SK-N-SH (cell line): Measurements from ENCODE around the gene SEC11A. TPM values are rescaled to one million over a fixed set of nuclear protein-coding genes. Genes with fewer than 3 reads are reported as not detected.

Source experiments
- CTCF ChIA-PET: fragments of 300-600, 350-600 bp; formaldehyde crosslinking; extraction: SDS; loops from one replicate; lab custom pipeline; 2021; lab: Yijun Ruan, JAX
- POLR2A ChIA-PET: fragments of 350-600 bp; sonication (Branson Sonifier 250); formaldehyde crosslinking; extraction: SDS; loops from one replicate; lab custom pipeline; 2020; ENCODE audit warnings: antibody characterized with exemption, inconsistent platforms; lab: Yijun Ruan, JAX
- DNase-seq: peaks from one replicate; pipeline ENCODE4 v3.0.0; 2012
- H2AFZ ChIP-seq: fragments of 200-600 bp; sonication (generic); 2 replicates; pipeline ENCODE4 v1.8.1; 2016; ENCODE audit warnings: antibody characterized with exemption, mild to moderate bottlenecking, low read depth
- H3F3A ChIP-seq: fragments of 200-600 bp; sonication (generic); replicated peaks from 2 replicates; pipeline ENCODE3; 2016; ENCODE audit warnings: antibody characterized with exemption, mild to moderate bottlenecking; ENCODE audit not compliant: insufficient read depth
- H3K27ac ChIP-seq, 2 experiments: fragments of 200-500 bp in 1 of 2; fragments of 200-600 bp in 1 of 2; sonication (Bioruptor generic) in 1 of 2; sonication (generic), shearing (Covaris generic) in 1 of 2; 2 replicates each; pipeline versions ENCODE4 v1.5.1 to v1.6.1; 2014 to 2016; ENCODE audit warnings: low read depth in 2 of 2, inconsistent platforms in 1 of 2, low read length in 1 of 2, mild to moderate bottlenecking in 1 of 2, mixed read lengths in 1 of 2
- H3K27me3 ChIP-seq: fragments of 200-600 bp; sonication (generic), shearing (Covaris generic); 2 replicates; pipeline ENCODE4 v1.6.1; 2016; ENCODE audit warnings: mixed run types; ENCODE audit not compliant: insufficient read depth
- H3K36me3 ChIP-seq, 2 experiments: fragments of 200-500 bp in 1 of 2; fragments of 200-600 bp in 1 of 2; sonication (Bioruptor generic) in 1 of 2; sonication (generic) in 1 of 2; replicated peaks in 1 of 2; 2 replicates each; pipeline versions ENCODE3 to v1.5.1; 2014 to 2016; ENCODE audit warnings: low read length in 1 of 2, mild to moderate bottlenecking in 1 of 2; ENCODE audit not compliant: insufficient read depth in 2 of 2, control insufficient read depth in 1 of 2
- H3K4me1 ChIP-seq, 2 experiments: fragments of 200-500 bp in 1 of 2; fragments of 200-600 bp in 1 of 2; sonication (Bioruptor generic) in 1 of 2; sonication (generic), shearing (Covaris generic) in 1 of 2; 2 replicates each; pipeline versions ENCODE4 v1.5.1 to v1.6.1; 2014 to 2016; ENCODE audit warnings: low read depth in 1 of 2, low read length in 1 of 2, mixed run types in 1 of 2; ENCODE audit not compliant: insufficient read depth in 2 of 2, control insufficient read depth in 1 of 2
- H3K4me2 ChIP-seq: fragments of 200-600 bp; sonication (generic), shearing (Covaris generic); 2 replicates; pipeline ENCODE4 v1.6.1; 2017; ENCODE audit warnings: mixed run types
- H3K4me3 ChIP-seq, 2 experiments: fragments of 200-500 bp in 1 of 2; fragments of 200-600 bp in 1 of 2; sonication (Bioruptor generic) in 1 of 2; sonication (generic), shearing (Covaris generic) in 1 of 2; 2 replicates each; pipeline versions ENCODE4 v1.5.1 to v1.8.1; 2014 to 2016; ENCODE audit warnings: low read depth in 2 of 2, inconsistent platforms in 1 of 2, low read length in 1 of 2, mild to moderate bottlenecking in 1 of 2, mixed read lengths in 1 of 2, moderate library complexity in 1 of 2
- H3K79me2 ChIP-seq: fragments of 200-600 bp; sonication (generic); 2 replicates; pipeline ENCODE4 v1.8.1; 2017; ENCODE audit warnings: mild to moderate bottlenecking; ENCODE audit not compliant: insufficient read depth
- H3K9ac ChIP-seq: fragments of 200-600 bp; sonication (generic); 2 replicates; pipeline ENCODE4 v1.6.1; 2017; ENCODE audit warnings: mixed run types
- H3K9me2 ChIP-seq: fragments of 200-600 bp; sonication (generic); 2 replicates; pipeline ENCODE4 v1.6.1; 2017; ENCODE audit warnings: mixed run types
- H3K9me3 ChIP-seq: fragments of 200-600 bp; sonication (generic); 2 replicates; pipeline ENCODE4 v1.6.1; 2017; ENCODE audit warnings: mixed run types, mild to moderate bottlenecking, moderate library complexity
- H4K20me1 ChIP-seq: fragments of 200-600 bp; sonication (generic); 2 replicates; pipeline ENCODE4 v1.6.1; 2017; ENCODE audit warnings: mild to moderate bottlenecking, mixed run types; ENCODE audit not compliant: insufficient read depth
- EZH2phosphoT487 ChIP-seq: fragments of 200-600 bp; sonication (generic); IDR thresholded peaks from 2 replicates; pipeline ENCODE4 v1.6.1; 2017; ENCODE audit warnings: low read depth, mixed run types, mild to moderate bottlenecking, antibody characterized with exemption, moderate library complexity, borderline replicate concordance
- FOSL2 ChIP-seq: IDR thresholded peaks from 2 replicates; pipeline ENCODE4 v1.4.0; 2012; ENCODE audit warnings: low read depth, mild to moderate bottlenecking, moderate library complexity, borderline replicate concordance
- NFIC ChIP-seq: IDR thresholded peaks from 2 replicates; pipeline ENCODE4 v1.4.0; 2012; ENCODE audit warnings: borderline replicate concordance
- SIN3A ChIP-seq: IDR thresholded peaks from 2 replicates; pipeline ENCODE4 v1.6.1; 2012; ENCODE audit warnings: low read depth, mild to moderate bottlenecking, low read length, moderate library complexity, borderline replicate concordance
- TCF12 ChIP-seq: IDR thresholded peaks from 2 replicates; pipeline ENCODE4 v1.4.0; 2012
- WGBS: methylation state at CpG from one replicate; pipeline ENCODE4 v1.1.6; 2017; ENCODE audit warnings: low lambda C conversion rate; 5-methylcytosine and 5-hydroxymethylcytosine counted together
- polyA plus RNA-seq, 3 experiments: library from polyadenylated mRNA; depleted of rRNA; stranded (reverse); fragments of >200 nt; gene quantifications; 2 replicates each; pipeline ENCODE4 v1.2.3, GENCODE V29; 2012

SEC11A gene
- polyA plus RNA-seq, 1 of the 3 experiments (the other 2 are of a cell fraction), result 107 TPM

DNA sequence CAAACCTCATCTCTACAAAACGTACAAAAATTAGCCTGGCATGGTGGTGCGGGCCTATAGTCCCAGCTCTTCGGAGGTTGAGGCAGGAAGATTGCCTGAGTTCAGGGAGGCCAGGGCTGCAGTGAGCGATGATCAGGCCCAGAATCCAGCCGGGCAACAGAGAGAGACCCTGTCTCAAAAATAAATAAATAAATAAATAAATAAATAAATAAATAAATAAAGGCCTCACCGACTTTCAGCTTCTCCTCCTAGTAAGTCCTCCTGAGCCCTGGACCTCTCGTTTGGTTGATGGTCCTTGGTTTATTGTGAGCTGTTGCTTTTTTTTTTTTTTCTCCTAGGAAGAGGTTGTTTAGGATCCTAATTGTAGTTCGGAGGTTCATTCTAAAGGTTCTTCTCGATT is 86.9 kb downstream of the SEC11A start:
- Histone ChIP-seq H3K4me2 (no peak overlapping the region), H4K20me1 (peaks cover 2% of the 10 kb centered on the region; the same call in 1 of the 2 replicates), H3K9ac (no peak overlapping the region), H3K79me2 (peaks cover 18% of the 10 kb centered on the region), H3K36me3 (no peaks in the 10 kb centered on the region), H2AFZ (no peak overlapping the region), H3K4me1 (peaks cover 13 to 15% of the 10 kb centered on the region in 2 experiments; a peak in 2 of 4 replicates), H3K27ac (no peak overlapping the region), H3K9me2 (no peaks in the 10 kb centered on the region), H3K4me3 (no peak overlapping the region), H3F3A (peaks cover 20% of the 10 kb centered on the region)
- POLR2A ChIA-PET, result no interaction called here
- no peak for DNase-seq
- WGBS, result 95% methylated on average over 9 of the region's 9 CpGs
- CTCF ChIA-PET, result interaction anchor here (1.9 to 2.5 kb wide), 2 partner anchors 30 to 58 kb away, joined by 6 to 11 read pairs; no protein-coding TSS in a partner anchor
- TF ChIP-seq EZH2phosphoT487, result no peak
- no peak for TF ChIP-seq SIN3A
- TF ChIP-seq FOSL2, result no peak
- TF ChIP-seq, all 33 proteins: peak for 0
- H3K9me3 ChIP-seq, result no peaks in the 10 kb centered on the region
- H3K27me3 ChIP-seq, result no peaks in the 10 kb centered on the region

DNA sequence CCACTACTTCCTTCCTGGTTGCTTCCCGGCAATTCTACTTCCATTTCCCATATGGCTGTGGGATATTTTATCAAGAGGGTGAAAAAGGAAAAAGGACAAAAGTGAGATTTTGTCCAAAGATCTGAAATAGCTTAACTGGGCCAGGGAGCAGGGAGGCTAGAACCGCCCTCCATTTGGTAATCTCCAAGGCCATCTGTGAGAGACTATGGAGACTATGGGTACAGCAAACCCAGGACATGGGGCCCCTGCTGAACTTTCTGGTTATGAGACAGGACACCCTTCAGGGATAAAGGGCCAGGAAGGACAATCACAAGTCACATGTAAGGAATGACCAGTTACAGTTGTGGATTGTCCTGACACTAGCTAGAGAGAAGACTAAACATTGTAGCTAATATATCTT is 90.8 kb downstream of the SEC11A start:
- ChIA-PET POLR2A (no interaction called here), CTCF (interaction anchor here (0.8 to 1.8 kb wide), 5 partner anchors 23 to 303 kb away, joined by 3 to 5 read pairs (median 4); no protein-coding TSS in a partner anchor)
- no peak for DNase-seq
- Histone ChIP-seq H3K36me3 (peaks cover 24 to 36% of the 10 kb centered on the region in 2 experiments), H3K27me3 (no peaks in the 10 kb centered on the region), H3K4me2 (no peak overlapping the region), H2AFZ (no peak overlapping the region), H3K4me1 (peaks cover 0 to under 1% of the 10 kb centered on the region in 2 experiments; a peak in 1 of 4 replicates), H3F3A (peaks cover 3% of the 10 kb centered on the region), H3K9me2 (no peaks in the 10 kb centered on the region), H3K27ac (no peak overlapping the region), H3K9ac (no peak overlapping the region), H3K9me3 (0 out of 2 replicates have a peak, but pooled peaks cover 7% of the 10 kb centered on the region), H3K4me3 (no peak overlapping the region), H4K20me1 (no peaks in the 10 kb centered on the region), H3K79me2 (no peaks in the 10 kb centered on the region)
- WGBS, result 94% methylated on average over 2 of the region's 2 CpGs
- TF ChIP-seq NFIC (no peak), TCF12 (no peak)

DNA sequence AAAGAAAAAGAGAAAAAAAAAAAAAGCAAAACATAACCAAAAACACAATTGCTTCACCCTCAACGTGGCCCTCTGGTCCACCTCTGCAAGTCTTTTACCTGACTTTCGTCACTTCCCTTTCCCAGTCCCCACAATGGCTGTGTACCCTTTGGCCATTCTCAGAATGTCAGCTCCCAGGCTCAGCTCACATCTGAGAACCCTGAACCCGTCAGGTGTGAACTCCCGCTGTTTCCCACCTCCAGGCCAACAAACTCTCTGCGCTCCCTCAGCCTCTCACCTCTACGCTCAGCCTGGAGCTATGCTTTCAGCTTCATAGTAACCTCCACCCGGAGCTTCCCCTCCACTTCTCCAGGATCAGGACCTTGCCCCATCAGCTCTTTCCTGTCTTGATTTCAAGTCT is 91.6 kb downstream of the SEC11A start:
- H3K9me2 ChIP-seq, result no peaks in the 10 kb centered on the region
- no peak overlapping the region for H3K4me2 ChIP-seq
- no peaks in the 10 kb centered on the region for H3K27me3 ChIP-seq
- 0 out of 2 replicates have a peak, but pooled peaks cover 7% of the 10 kb centered on the region for H3K9me3 ChIP-seq
- peaks cover 24 to 43% of the 10 kb centered on the region in 2 experiments for H3K36me3 ChIP-seq
- peaks cover 2% of the 10 kb centered on the region for H3F3A ChIP-seq
- CTCF ChIA-PET, result interaction anchor here (0.9 to 1.8 kb wide), 3 partner anchors 23 to 304 kb away, joined by 3 to 5 read pairs (median 4); no protein-coding TSS in a partner anchor
- POLR2A ChIA-PET, result no interaction called here
- no peak overlapping the region for H3K9ac ChIP-seq
- H3K4me3 ChIP-seq, result no peak overlapping the region
- no peak overlapping the region for H2AFZ ChIP-seq
- no peaks in the 10 kb centered on the region for H4K20me1 ChIP-seq
- no peak for DNase-seq
- H3K79me2 ChIP-seq, result no peaks in the 10 kb centered on the region; the same call in 1 of the 2 replicates
- H3K27ac ChIP-seq, result no peak overlapping the region
- TF ChIP-seq TCF12, result no peak
- 93% methylated on average over 6 of the region's 7 CpGs for WGBS
- no peaks in the 10 kb centered on the region for H3K4me1 ChIP-seq
